GM12878 (cell line): ENCODE measurements around the gene TOP2A. TPM values are rescaled to one million over a fixed set of nuclear protein-coding genes. Genes with fewer than 3 reads are reported as not detected.

Experiments
- ATAC-seq: fragments of 200-7000 bp; cut with Tn5 transposase; 3 replicates; pipeline ENCODE4 v1.9.1; 2020; ENCODE audit warnings: mild to moderate bottlenecking, moderate library complexity
- BruUV-seq: library from RNA; stranded (reverse); fragments of 400-500 nt; replicated peaks from 2 replicates; lab custom pipeline; 2021; lab: Mats Ljungman, UMichigan
- CTCF ChIA-PET: fragments of 300-600 bp; sonication (Branson Sonifier 250); formaldehyde crosslinking; extraction: SDS; loops from one replicate; lab custom pipeline; 2021; ENCODE audit warnings: inconsistent platforms; lab: Yijun Ruan, JAX
- POLR2A ChIA-PET: fragments of 350-600 bp; formaldehyde crosslinking; extraction: SDS; loops from one replicate; lab custom pipeline; 2021; ENCODE audit warnings: inconsistent platforms; lab: Charles Lee
- RAD21 ChIA-PET: fragments of 300-600 bp; sonication (Branson Sonifier 250); formaldehyde crosslinking; loops from one replicate; lab custom pipeline; 2023; ENCODE audit warnings: antibody characterized with exemption; ENCODE audit not compliant: unreplicated experiment; lab: Charles Lee
- SMC1A ChIA-PET: fragments of 300-600 bp; sonication (Branson Sonifier 250); formaldehyde crosslinking; loops from one replicate; lab custom pipeline; 2023; ENCODE audit not compliant: unreplicated experiment, uncharacterized antibody; lab: Charles Lee
- DNase-seq: peaks from one replicate; pipeline ENCODE4 v3.0.0-alpha.2; 2011; ENCODE audit warnings: low read depth, low spot score
- FAIRE-seq: peaks from 3 replicates; lab custom pipeline; 2011; peaks lifted over from hg19 to GRCh38; lab: Jason Lieb, UNC
- H2AFZ ChIP-seq: 2 replicates; pipeline ENCODE4 v1.6.0; 2011; ENCODE audit warnings: low read depth, low read length, control low read depth; ENCODE audit not compliant: control insufficient read depth
- H3K27ac ChIP-seq: 2 replicates; pipeline ENCODE4 v1.5.1; 2011; ENCODE audit warnings: control low read depth; ENCODE audit not compliant: control insufficient read depth, insufficient read depth
- H3K27me3 ChIP-seq, 2 experiments: replicated peaks in 1 of 2; 2 replicates each; pipeline versions ENCODE4 v1.6.0 to v1.6.1; 2011; ENCODE audit warnings: low read length in 1 of 2; ENCODE audit not compliant: control insufficient read depth in 2 of 2, insufficient read depth in 2 of 2
- H3K36me3 ChIP-seq, 2 experiments: 2 replicates each; pipeline ENCODE4 v1.5.1; 2011; ENCODE audit warnings: low read length in 1 of 2; ENCODE audit not compliant: control insufficient read depth in 2 of 2, insufficient read depth in 2 of 2
- H3K4me1 ChIP-seq: 2 replicates; pipeline ENCODE4 v1.6.1; 2011; ENCODE audit warnings: mild to moderate bottlenecking, low read length, moderate library complexity, mixed read lengths; ENCODE audit not compliant: control insufficient read depth, insufficient read depth
- H3K4me2 ChIP-seq: 2 replicates; pipeline ENCODE4 v1.6.0; 2011; ENCODE audit warnings: control low read depth; ENCODE audit not compliant: control insufficient read depth, insufficient read depth
- H3K4me3 ChIP-seq: fragments of 200-600 bp; sonication (generic); 2 replicates; pipeline ENCODE4 v1.5.1; 2016
- H3K79me2 ChIP-seq: 2 replicates; pipeline ENCODE4 v1.6.0; 2011; ENCODE audit warnings: low read length; ENCODE audit not compliant: control insufficient read depth, insufficient read depth
- H3K9ac ChIP-seq: 2 replicates; pipeline ENCODE4 v1.8.0; 2011; ENCODE audit warnings: low read length, control low read depth, mixed read lengths; ENCODE audit not compliant: control insufficient read depth, insufficient read depth
- H3K9me3 ChIP-seq: replicated peaks from 3 replicates; pipeline ENCODE4 v1.5.1; 2011; ENCODE audit warnings: mild to moderate bottlenecking, low read length; ENCODE audit not compliant: control insufficient read depth, insufficient read depth
- H4K20me1 ChIP-seq: 2 replicates; pipeline ENCODE4 v1.6.0; 2011; ENCODE audit not compliant: control insufficient read depth, insufficient read depth
- ASH2L ChIP-seq: fragments of 300-600, 200-600 bp; sonication (generic); IDR thresholded peaks from 2 replicates; pipeline ENCODE4 v1.6.1; 2017; ENCODE audit warnings: low read depth, mild to moderate bottlenecking, borderline replicate concordance
- BMI1 ChIP-seq: fragments of 450-650 bp; IDR thresholded peaks from 2 replicates; pipeline ENCODE4 v1.6.1; 2016; ENCODE audit warnings: mild to moderate bottlenecking, moderate library complexity, borderline replicate concordance
- BRCA1 ChIP-seq: IDR thresholded peaks from 2 replicates; pipeline ENCODE4 v1.6.1; 2011; ENCODE audit warnings: low read depth, low read length, improper control_type of control experiment
- CHD1 ChIP-seq: IDR thresholded peaks from 2 replicates; pipeline ENCODE4 v1.6.1; 2012; ENCODE audit warnings: low read depth, low read length, improper control_type of control experiment
- CHD2 ChIP-seq: IDR thresholded peaks from 2 replicates; pipeline ENCODE4 v1.6.1; 2011; ENCODE audit warnings: low read depth, low read length, improper control_type of control experiment, borderline replicate concordance
- EP300 ChIP-seq, 2 experiments: fragments of 150-350 bp in 1 of 2; IDR thresholded peaks; 2 replicates each; pipeline ENCODE4 v1.6.1; 2011 to 2012; ENCODE audit warnings: low read depth in 2 of 2, low read length in 2 of 2, borderline replicate concordance in 1 of 2, improper control_type of control experiment in 1 of 2, inconsistent platforms in 1 of 2; ENCODE audit not compliant: control insufficient read depth in 1 of 2
- KAT2A ChIP-seq: conservative IDR thresholded peaks from 2 replicates; pipeline ENCODE4 v1.6.1; 2011; ENCODE audit warnings: low read depth, low read length; ENCODE audit not compliant: control insufficient read depth
- NFYB ChIP-seq: IDR thresholded peaks from 2 replicates; pipeline ENCODE4 v1.6.1; 2011; ENCODE audit warnings: low read depth, mild to moderate bottlenecking, low read length, improper control_type of control experiment, moderate library complexity; ENCODE audit not compliant: insufficient read depth
- PAX8 ChIP-seq: fragments of 450-650 bp; IDR thresholded peaks from 2 replicates; pipeline ENCODE4 v1.6.1; 2017; ENCODE audit warnings: mild to moderate bottlenecking, moderate library complexity
- PKNOX1 ChIP-seq: fragments of 450-650 bp; IDR thresholded peaks from 2 replicates; pipeline ENCODE4 v1.6.1; 2016; ENCODE audit warnings: mild to moderate bottlenecking
- POLR2A ChIP-seq: IDR thresholded peaks from 2 replicates; pipeline ENCODE4 v1.6.1; 2011; ENCODE audit warnings: low read depth, mild to moderate bottlenecking, low read length
- RCOR1 ChIP-seq: conservative IDR thresholded peaks from 2 replicates; pipeline ENCODE4 v1.6.1; 2012; ENCODE audit warnings: low read depth, low read length, improper control_type of control experiment
- RFX5 ChIP-seq: IDR thresholded peaks from 2 replicates; pipeline ENCODE4 v1.6.1; 2011; ENCODE audit warnings: low read depth, low read length, improper control_type of control experiment
- SREBF1 ChIP-seq: IDR thresholded peaks from 2 replicates; pipeline ENCODE4 v1.6.1; 2012; ENCODE audit warnings: mild to moderate bottlenecking, low read length
- SUPT20H ChIP-seq: IDR thresholded peaks from 2 replicates; pipeline ENCODE4 v1.6.1; 2011; ENCODE audit warnings: low read depth, mild to moderate bottlenecking, low read length, moderate library complexity, borderline replicate concordance; ENCODE audit not compliant: control insufficient read depth
- WGBS: methylation state at CpG from one replicate; pipeline ENCODE4 v1.1.6; 2016; ENCODE audit warnings: low lambda C conversion rate; ENCODE audit not compliant: insufficient replicate concordance, insufficient coverage; ENCODE audit errors: missing lambda C conversion rate; 5-methylcytosine and 5-hydroxymethylcytosine counted together
- in situ Hi-C: fragments of 300-500 bp; cut with MboI; formaldehyde crosslinking; loops from 9 replicates; pipeline ENCODE4 v1.14.3; 2018; ENCODE audit warnings: mixed read lengths
- intact Hi-C: fragments of 100-400 bp; cut with micrococcal nuclease; formaldehyde crosslinking; loops from one replicate; pipeline ENCODE4 v1.14.2; 2022; ENCODE audit not compliant: unreplicated experiment
- polyA plus RNA-seq, 11 experiments: library from polyadenylated mRNA; depleted of rRNA in 4 of 11; unstranded in 6 of 11; stranded (reverse) in 5 of 11; fragments of >200 nt; fragmentation: Nextera tagmentation in 4 of 11; fragmentation: Illumina TruSeq in 1 of 11; extraction: Ambion mirVana in 4 of 11; extraction: Trizol in 1 of 11; gene quantifications; 1 replicate in 1 of 11; 2 replicates in 10 of 11; pipeline versions ENCODE4 v1.2.1 to v1.2.3, GENCODE V29; 2011 to 2016; ENCODE audit warnings: inconsistent platforms in 2 of 11, missing spikeins in 2 of 11, low read depth in 1 of 11
- total RNA-seq, 4 experiments: library from RNA; depleted of rRNA in 3 of 4; stranded (reverse); fragments of >200 nt in 3 of 4; fragmentation: Illumina TruSeq in 1 of 4; extraction: Trizol in 1 of 4; gene quantifications; 2 replicates each; pipeline versions ENCODE4 v1.2.1 to v1.2.3, GENCODE V29; 2013 to 2021

Gene TOP2A
- total and polyA plus RNA-seq, 10 of the 15 experiments (the other 5 are each of a cell fraction or from before 2014, with no cell fraction given) = 117 to 275 (median 232) TPM

- H3K4me3 ChIP-seq = no peak overlapping the region
- BruUV-seq = no TSS peak
- ChIA-PET POLR2A (interaction anchor here (0.6 to 1.8 kb wide), 4 partner anchors 26 to 1215 kb away, joined by 3 to 5 read pairs (median 3); no protein-coding TSS in a partner anchor), RAD21 (interaction anchor here (0.6 to 16.1 kb wide), 5 partner anchors 28 to 170 kb away, joined by 3 to 175 read pairs (median 3); no protein-coding TSS in a partner anchor), CTCF (interaction anchor here (1.0 to 16.0 kb wide), 10 partner anchors 9 to 145 kb away, joined by 3 to 289 read pairs (median 6); no protein-coding TSS in a partner anchor), SMC1A (interaction anchor here (0.7 to 4.4 kb wide), 7 partner anchors 28 to 90 kb away, joined by 3 to 27 read pairs (median 4); no protein-coding TSS in a partner anchor)
- intact Hi-C loops (no loop called here), in situ Hi-C loops (loop anchor here (25.0 kb wide), 1 partner anchor 89 kb away; no protein-coding TSS in a partner anchor)
- H3K4me2 ChIP-seq = no peak overlapping the region
- H3K4me1 ChIP-seq = peaks cover 18% of the 10 kb centered on the region
- no peak overlapping the region for H3K9ac ChIP-seq
- H3K9me3 ChIP-seq = no peaks in the 10 kb centered on the region
- 0 out of 4 replicates have a peak, but pooled peaks cover 0 to 7% of the 10 kb centered on the region in 2 experiments for H3K27me3 ChIP-seq
- WGBS = 26% methylated on average over 7 of the region's 7 CpGs
- no peak for DNase-seq
- H3K27ac ChIP-seq = no peak overlapping the region
- H2AFZ ChIP-seq = no peak overlapping the region
- no peak for FAIRE-seq
- H3K79me2 ChIP-seq = no peaks in the 10 kb centered on the region
- no peak for TF ChIP-seq CHD2
- TF ChIP-seq KAT2A = no peak
- TF ChIP-seq NFYB = no peak
- no peak for TF ChIP-seq ASH2L
- TF ChIP-seq SUPT20H = no peak
- TF ChIP-seq CHD1 = no peak
- no peak for TF ChIP-seq POLR2A
- TF ChIP-seq PKNOX1 = no peak
- no peak for TF ChIP-seq RFX5
- no peak for TF ChIP-seq PAX8
- TF ChIP-seq EP300 (IDR thresholded peaks at IDR 0.05; ENCODE audit: borderline replicate concordance in 1 of 2, control insufficient read depth in 1 of 2, low read depth in 2 of 2, low read length in 2 of 2) = no peak
- no peak for TF ChIP-seq BMI1
- no peak for TF ChIP-seq BRCA1
- no peak for TF ChIP-seq SREBF1
- TF ChIP-seq RCOR1 = no peak
- no peaks in the 10 kb centered on the region for H4K20me1 ChIP-seq
- ATAC-seq = no peak
- H3K36me3 ChIP-seq = no peaks in the 10 kb centered on the region
Observed at GRCh38 chr17:40448639-40449261, 31.1 kb upstream of the TOP2A start.
